ENCODE data around the gene NINJ2. TPM values are rescaled to one million over a fixed set of nuclear protein-coding genes. Genes with fewer than 3 reads are reported as not detected.
A peak's percentile ranks its signal among the peaks of the same experiment; 100 is the strongest.

Gene NINJ2
- total RNA-seq, 1 donor from 2014 or later = 0.69 TPM

- no peaks in the 10 kb centered on the region for H3K36me3 Mint-ChIP-seq
- peak overlapping the region; percentile 79 for H3K4me3 Mint-ChIP-seq
- no peak for TF ChIP-seq CTCF (IDR thresholded peaks at IDR 0.05; ENCODE audit: unreplicated experiment)
- H3K4me1 Mint-ChIP-seq = peaks cover 20% of the 10 kb centered on the region
- DNase-seq (ENCODE audit: low spot score in 2 of 2, unreplicated experiment in 2 of 2) = peak in 1 of 2 experiments; percentile 5
- peaks cover 2% of the 10 kb centered on the region for H3K27me3 Mint-ChIP-seq (ENCODE audit: low read depth)
- H3K27ac Mint-ChIP-seq = peak overlapping the region; percentile 79
- no peaks in the 10 kb centered on the region for H3K9me3 Mint-ChIP-seq
Observed at GRCh38 chr12:570921-571794, 92.1 kb downstream of the NINJ2 start.

GRCh38 chr12:570435-570920 lies 92.8 kb downstream of the NINJ2 start:
- no peak for TF ChIP-seq CTCF (IDR thresholded peaks at IDR 0.05; ENCODE audit: unreplicated experiment)
- peak overlapping the region; percentile 79 for H3K4me3 Mint-ChIP-seq
- H3K36me3 Mint-ChIP-seq = no peaks in the 10 kb centered on the region
- DNase-seq (ENCODE audit: low spot score in 2 of 2, unreplicated experiment in 2 of 2) = no peak
- H3K9me3 Mint-ChIP-seq = no peaks in the 10 kb centered on the region
- peaks cover 17% of the 10 kb centered on the region for H3K4me1 Mint-ChIP-seq
- H3K27ac Mint-ChIP-seq = peak overlapping the region; percentile 66
- H3K27me3 Mint-ChIP-seq (ENCODE audit: low read depth) = peaks cover 4% of the 10 kb centered on the region

DNA sequence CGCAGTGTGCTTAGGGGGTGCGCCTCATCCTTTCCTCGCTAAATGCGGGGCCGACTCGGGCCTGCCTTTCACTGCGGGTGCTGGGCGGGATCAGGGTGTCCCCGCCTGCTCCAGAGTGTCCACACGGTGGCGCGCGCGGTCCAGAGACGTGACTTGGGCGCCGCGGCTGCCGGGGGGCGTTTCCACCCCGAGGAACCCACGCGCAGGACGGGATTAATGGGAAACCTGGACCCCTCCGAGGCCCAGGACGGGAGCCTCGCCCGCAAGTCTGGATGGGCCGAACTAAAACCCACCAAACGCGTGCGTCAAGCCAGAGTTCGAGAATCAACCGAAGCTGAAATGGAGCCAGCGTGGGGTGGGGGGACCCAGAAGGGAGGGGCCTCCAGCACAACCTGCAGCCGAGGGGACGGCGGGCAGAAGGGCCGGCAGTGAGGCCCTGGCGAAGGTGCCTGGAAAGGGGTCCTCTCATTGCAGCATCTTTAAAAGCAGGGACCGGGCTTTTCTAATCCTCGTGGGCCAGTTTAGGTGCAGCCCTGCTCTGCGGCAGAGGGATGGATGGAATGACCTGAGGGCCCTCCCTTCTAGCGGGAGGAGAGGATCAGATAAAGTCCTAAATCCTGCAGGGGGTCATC lies 93.3 kb downstream of the NINJ2 start:
- peaks cover 17% of the 10 kb centered on the region for H3K4me1 Mint-ChIP-seq
- peak; percentile 94 for TF ChIP-seq CTCF (IDR thresholded peaks at IDR 0.05; ENCODE audit: unreplicated experiment)
- H3K27me3 Mint-ChIP-seq (ENCODE audit: low read depth) = peaks cover 4% of the 10 kb centered on the region
- no peaks in the 10 kb centered on the region for H3K36me3 Mint-ChIP-seq
- DNase-seq (ENCODE audit: low spot score in 2 of 2, unreplicated experiment in 2 of 2) = peak; percentile 90 to 94
- no peaks in the 10 kb centered on the region for H3K9me3 Mint-ChIP-seq
- H3K27ac Mint-ChIP-seq = no peak overlapping the region
- peak overlapping the region; percentile 79 for H3K4me3 Mint-ChIP-seq

- no peak for TF ChIP-seq CTCF (IDR thresholded peaks at IDR 0.05; ENCODE audit: unreplicated experiment)
- peaks cover 4% of the 10 kb centered on the region for H3K27me3 Mint-ChIP-seq (ENCODE audit: low read depth)
- peaks cover 17% of the 10 kb centered on the region for H3K4me1 Mint-ChIP-seq
- DNase-seq (ENCODE audit: low spot score in 2 of 2, unreplicated experiment in 2 of 2) = no peak
- H3K36me3 Mint-ChIP-seq = no peaks in the 10 kb centered on the region
- no peak overlapping the region for H3K27ac Mint-ChIP-seq
- H3K4me3 Mint-ChIP-seq = peak overlapping the region; percentile 79
- no peaks in the 10 kb centered on the region for H3K9me3 Mint-ChIP-seq
Observed at GRCh38 chr12:569091-569676, 94.1 kb downstream of the NINJ2 start.

GRCh38 chr12:568486-568885 lies 94.8 kb downstream of the NINJ2 start:
- Mint-ChIP-seq H3K27ac (no peak overlapping the region), H3K4me3 (no peak overlapping the region), H3K27me3 (ENCODE audit: low read depth) (peaks cover 4% of the 10 kb centered on the region), H3K4me1 (peaks cover 17% of the 10 kb centered on the region), H3K9me3 (no peaks in the 10 kb centered on the region), H3K36me3 (no peaks in the 10 kb centered on the region)
- DNase-seq (ENCODE audit: low spot score in 2 of 2, unreplicated experiment in 2 of 2) = no peak
- no peak for TF ChIP-seq CTCF (IDR thresholded peaks at IDR 0.05; ENCODE audit: unreplicated experiment)

Data from mesothelial cell of epicardium (in vitro differentiated cells).